OCI-LY1 (cell line): ENCODE data around the gene DUSP7.

Experiments
- H2AFZ ChIP-seq: fragments of 200-600 bp; sonication (generic), shearing (Covaris generic); 2 replicates; pipeline ENCODE4 v1.6.0; 2014; ENCODE audit warnings: antibody characterized with exemption, mild to moderate bottlenecking, low read length
- H3F3A ChIP-seq: fragments of 200-600 bp; sonication (generic), shearing (Covaris generic); 2 replicates; pipeline ENCODE4 v1.6.0; 2014; ENCODE audit warnings: mild to moderate bottlenecking, antibody characterized with exemption, low read length, moderate library complexity; ENCODE audit not compliant: insufficient read depth
- H3K27ac ChIP-seq: fragments of 200-600 bp; sonication (generic); 2 replicates; pipeline ENCODE4 v1.5.1; 2014; ENCODE audit warnings: low read length, mixed run types, mild to moderate bottlenecking, low read depth; ENCODE audit not compliant: poor library complexity, severe bottlenecking
- H3K27me3 ChIP-seq: fragments of 200-600 bp; sonication (generic); 2 replicates; pipeline ENCODE4 v1.6.0; 2014; ENCODE audit warnings: antibody characterized with exemption, mild to moderate bottlenecking, low read length, moderate library complexity; ENCODE audit not compliant: insufficient read depth
- H3K36me3 ChIP-seq: fragments of 200-600 bp; sonication (generic); 2 replicates; pipeline ENCODE4 v1.6.1; 2014; ENCODE audit warnings: mild to moderate bottlenecking, antibody characterized with exemption, low read length, moderate library complexity, mixed read lengths; ENCODE audit not compliant: insufficient read depth
- H3K4me1 ChIP-seq: fragments of 200-600 bp; sonication (generic); 2 replicates; pipeline ENCODE4 v1.5.1; 2014; ENCODE audit warnings: mild to moderate bottlenecking, low read length, moderate library complexity; ENCODE audit not compliant: insufficient read depth, severe bottlenecking
- H3K4me2 ChIP-seq: fragments of 200-600 bp; sonication (generic), shearing (Covaris generic); 2 replicates; pipeline ENCODE4 v1.6.1; 2014; ENCODE audit warnings: low read length
- H3K4me3 ChIP-seq: fragments of 200-600 bp; sonication (generic); 2 replicates; pipeline ENCODE4 v1.5.1; 2014; ENCODE audit warnings: low read length, low read depth, mild to moderate bottlenecking, mixed read lengths; ENCODE audit not compliant: poor library complexity, severe bottlenecking
- H3K79me2 ChIP-seq: fragments of 200-600 bp; shearing (Covaris generic); 2 replicates; pipeline ENCODE4 v1.6.1; 2016; ENCODE audit warnings: mixed run types, low read length, mixed read lengths; ENCODE audit not compliant: insufficient read depth
- H3K9ac ChIP-seq: fragments of 200-600 bp; sonication (generic), shearing (Covaris generic); 2 replicates; pipeline ENCODE4 v1.6.1; 2014; ENCODE audit warnings: mild to moderate bottlenecking, low read length, mixed read lengths
- H3K9me2 ChIP-seq: fragments of 200-600 bp; sonication (generic), shearing (Covaris generic); 2 replicates; pipeline ENCODE4 v1.6.1; 2014; ENCODE audit warnings: low read depth, mild to moderate bottlenecking, low read length, mixed read lengths
- H3K9me3 ChIP-seq: fragments of 200-600 bp; shearing (Covaris generic); 2 replicates; pipeline ENCODE4 v1.6.1; 2014; ENCODE audit warnings: low read length, mixed read lengths
- H4K20me1 ChIP-seq: fragments of 200-600 bp; sonication (generic), shearing (Covaris generic); 2 replicates; pipeline ENCODE4 v1.6.0; 2016; ENCODE audit warnings: mild to moderate bottlenecking, low read length; ENCODE audit not compliant: insufficient read depth
- EZH2 ChIP-seq: fragments of 200-600 bp; sonication (generic), shearing (Covaris generic); IDR thresholded peaks from 2 replicates; pipeline ENCODE4 v1.8.0; 2017; ENCODE audit warnings: borderline replicate concordance, mixed run types, mild to moderate bottlenecking, antibody characterized with exemption, low read length, moderate library complexity, mixed read lengths
- TF ChIP-seq, protein P1 (sequence below): fragments of 200-600 bp; sonication (generic), shearing (Covaris generic); IDR thresholded peaks from 2 replicates; pipeline ENCODE4 v1.5.1; 2017; ENCODE audit warnings: mild to moderate bottlenecking, antibody characterized with exemption, low read length, moderate library complexity, mixed read lengths

Gene DUSP7

DNA sequence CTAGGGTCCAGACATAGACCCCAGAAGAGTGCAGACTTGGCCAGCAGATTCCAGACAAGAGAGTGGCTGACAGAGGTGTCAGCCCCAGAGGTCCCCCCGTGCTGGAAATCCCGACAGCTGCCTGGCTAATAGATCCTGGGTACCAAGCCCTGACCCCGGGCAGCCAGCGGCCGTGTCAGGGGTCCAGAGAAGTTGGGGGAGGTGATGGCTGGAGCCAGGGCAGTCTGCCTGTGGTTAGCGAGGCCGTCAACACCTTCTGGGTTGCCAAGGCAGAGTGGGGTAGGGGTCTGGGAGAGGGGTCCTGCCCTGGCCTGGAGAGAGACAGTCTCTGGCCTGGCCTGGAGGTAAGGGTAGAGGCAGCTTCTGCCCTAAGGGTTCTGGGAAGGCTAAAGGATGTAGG is 35.6 kb downstream of the DUSP7 start:
- H3K4me2 ChIP-seq, result no peak overlapping the region
- no peaks in the 10 kb centered on the region for H3K27me3 ChIP-seq
- H3K27ac ChIP-seq, result no peak overlapping the region

DNA sequence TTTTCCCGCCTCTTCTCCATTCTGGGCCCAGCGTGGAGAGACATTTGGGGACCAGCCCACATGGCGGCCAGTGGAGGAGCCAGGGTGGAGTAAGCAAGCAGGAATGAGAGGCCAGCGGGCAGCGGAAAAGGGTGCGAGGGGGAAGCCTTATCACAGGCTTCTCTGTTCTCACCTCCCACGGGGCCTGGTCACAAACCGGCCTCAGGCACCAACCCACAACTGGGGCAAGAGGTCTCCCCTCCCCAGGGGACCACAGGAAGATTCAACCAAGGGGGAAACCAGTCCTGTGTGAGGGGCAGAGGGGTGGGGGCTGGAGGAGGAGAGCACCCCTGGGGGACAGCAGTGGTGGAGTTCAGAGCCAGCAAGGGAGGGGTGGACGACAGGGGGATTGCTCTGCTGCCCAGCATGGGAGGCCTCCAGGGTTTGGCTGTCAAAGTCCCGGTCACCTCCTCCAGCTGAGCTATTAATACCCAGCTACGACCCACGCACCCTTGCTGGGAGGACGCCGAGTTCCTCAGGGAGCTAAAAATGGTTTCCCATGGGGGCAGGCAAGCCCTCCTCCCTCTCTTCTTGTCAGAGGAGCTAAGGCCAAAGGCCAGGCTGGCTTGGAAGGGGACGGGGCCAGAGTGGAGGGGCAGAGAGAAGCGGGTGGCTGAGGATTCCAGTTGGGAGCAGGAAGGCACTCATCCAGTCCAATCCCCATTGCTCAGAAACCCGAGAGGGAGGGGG is 36.9 kb downstream of the DUSP7 start:
- Histone ChIP-seq H3K9me2 (no peaks in the 10 kb centered on the region), H3K9me3 (no peaks in the 10 kb centered on the region), H2AFZ (no peak overlapping the region), H3F3A (no peaks in the 10 kb centered on the region), H4K20me1 (no peaks in the 10 kb centered on the region), H3K79me2 (no peaks in the 10 kb centered on the region), H3K4me2 (no peak overlapping the region), H3K36me3 (no peaks in the 10 kb centered on the region), H3K27me3 (no peaks in the 10 kb centered on the region; the same call in 1 of the 2 replicates), H3K4me3 (no peak overlapping the region), H3K4me1 (no peaks in the 10 kb centered on the region), H3K27ac (no peak overlapping the region), H3K9ac (no peak overlapping the region)
- TF ChIP-seq EZH2, result no peak
- TF ChIP-seq, protein P1, sequence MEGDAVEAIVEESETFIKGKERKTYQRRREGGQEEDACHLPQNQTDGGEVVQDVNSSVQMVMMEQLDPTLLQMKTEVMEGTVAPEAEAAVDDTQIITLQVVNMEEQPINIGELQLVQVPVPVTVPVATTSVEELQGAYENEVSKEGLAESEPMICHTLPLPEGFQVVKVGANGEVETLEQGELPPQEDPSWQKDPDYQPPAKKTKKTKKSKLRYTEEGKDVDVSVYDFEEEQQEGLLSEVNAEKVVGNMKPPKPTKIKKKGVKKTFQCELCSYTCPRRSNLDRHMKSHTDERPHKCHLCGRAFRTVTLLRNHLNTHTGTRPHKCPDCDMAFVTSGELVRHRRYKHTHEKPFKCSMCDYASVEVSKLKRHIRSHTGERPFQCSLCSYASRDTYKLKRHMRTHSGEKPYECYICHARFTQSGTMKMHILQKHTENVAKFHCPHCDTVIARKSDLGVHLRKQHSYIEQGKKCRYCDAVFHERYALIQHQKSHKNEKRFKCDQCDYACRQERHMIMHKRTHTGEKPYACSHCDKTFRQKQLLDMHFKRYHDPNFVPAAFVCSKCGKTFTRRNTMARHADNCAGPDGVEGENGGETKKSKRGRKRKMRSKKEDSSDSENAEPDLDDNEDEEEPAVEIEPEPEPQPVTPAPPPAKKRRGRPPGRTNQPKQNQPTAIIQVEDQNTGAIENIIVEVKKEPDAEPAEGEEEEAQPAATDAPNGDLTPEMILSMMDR, result no peak

More for the DNA sequence above, 35.6 kb downstream of the DUSP7 start:
- Histone ChIP-seq H2AFZ (no peak overlapping the region), H3K9me3 (no peaks in the 10 kb centered on the region), H3K79me2 (no peaks in the 10 kb centered on the region), H3K4me1 (no peaks in the 10 kb centered on the region), H3K9me2 (no peaks in the 10 kb centered on the region), H3F3A (no peaks in the 10 kb centered on the region), H3K9ac (no peak overlapping the region), H3K4me3 (no peak overlapping the region), H4K20me1 (no peaks in the 10 kb centered on the region), H3K36me3 (no peaks in the 10 kb centered on the region)
- TF ChIP-seq EZH2, result no peak
- TF ChIP-seq, protein P1, result no peak

DNA sequence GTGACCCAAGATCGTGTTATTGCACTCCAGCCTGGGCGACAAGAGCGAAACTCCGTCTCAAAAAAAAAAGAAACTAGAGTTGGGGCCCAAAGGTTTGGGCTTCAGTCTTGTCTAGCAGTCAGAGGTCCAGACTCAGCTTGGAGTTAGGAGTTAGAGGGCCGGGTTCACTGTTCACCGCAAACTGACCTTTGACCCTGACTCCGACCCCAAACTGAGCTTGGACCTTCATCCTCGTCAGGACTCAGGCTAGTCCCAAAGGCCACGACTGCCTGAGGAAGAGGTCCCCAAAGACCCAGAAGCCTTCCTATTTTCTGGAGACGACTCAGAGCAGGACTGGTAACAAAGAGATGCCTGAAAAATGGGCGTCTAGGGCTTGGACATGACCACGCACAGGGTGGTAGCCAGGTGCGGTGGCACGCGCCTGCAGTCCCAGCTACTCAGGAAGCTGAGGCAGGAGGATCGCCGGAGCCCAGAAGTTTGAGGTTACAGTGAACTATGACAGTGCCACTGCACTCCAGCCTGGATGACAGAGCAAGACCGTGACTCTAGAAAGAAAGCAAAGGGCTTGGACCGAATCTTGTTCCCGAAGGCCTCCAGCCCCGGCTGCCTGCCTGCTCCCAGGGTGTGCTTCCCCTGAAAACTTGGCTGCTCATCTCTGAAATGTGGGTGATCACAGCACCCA is 37.9 kb downstream of the DUSP7 start:
- H4K20me1 ChIP-seq, result no peaks in the 10 kb centered on the region

More for the DNA sequence above, 37.9 kb downstream of the DUSP7 start:
- Histone ChIP-seq H3K4me3 (no peak overlapping the region), H3K27me3 (no peaks in the 10 kb centered on the region; the same call in 1 of the 2 replicates), H3K27ac (no peak overlapping the region), H3K9me3 (no peaks in the 10 kb centered on the region), H3F3A (no peaks in the 10 kb centered on the region), H3K79me2 (no peaks in the 10 kb centered on the region), H3K36me3 (no peaks in the 10 kb centered on the region), H3K4me1 (no peaks in the 10 kb centered on the region), H2AFZ (no peak overlapping the region), H3K4me2 (no peak overlapping the region), H3K9ac (no peak overlapping the region), H3K9me2 (no peaks in the 10 kb centered on the region)
- no peak for TF ChIP-seq EZH2
- TF ChIP-seq, protein P1, result no peak
